ENCODE measurements around the gene PARVA.
"Not testable (repeated sequence)": the region's sequence is repeated elsewhere in the genome, so short reads cannot be mapped to it uniquely, and the experiment has no call there.

PARVA gene

DNA sequence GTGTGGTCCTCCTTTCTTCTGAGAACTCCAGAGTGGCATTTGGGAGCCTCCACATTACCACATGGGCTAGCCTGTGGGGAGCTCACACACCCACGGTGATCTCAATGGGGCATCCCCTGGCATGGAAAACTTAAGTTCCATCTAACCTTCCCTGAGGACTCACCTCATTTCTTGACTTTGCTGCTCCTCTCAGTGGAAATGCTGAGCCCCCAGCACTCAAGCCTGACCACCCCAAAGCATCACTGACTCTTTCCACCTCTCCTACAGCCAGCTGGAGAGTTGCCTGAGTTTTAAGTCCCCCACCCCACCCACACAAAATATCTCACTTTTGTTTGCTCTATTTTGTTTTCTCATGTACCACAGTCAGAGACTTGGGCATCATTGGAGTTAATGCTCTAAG lies 23.8 kb upstream of the PARVA start:
- TF ChIP-seq, protein P1, sequence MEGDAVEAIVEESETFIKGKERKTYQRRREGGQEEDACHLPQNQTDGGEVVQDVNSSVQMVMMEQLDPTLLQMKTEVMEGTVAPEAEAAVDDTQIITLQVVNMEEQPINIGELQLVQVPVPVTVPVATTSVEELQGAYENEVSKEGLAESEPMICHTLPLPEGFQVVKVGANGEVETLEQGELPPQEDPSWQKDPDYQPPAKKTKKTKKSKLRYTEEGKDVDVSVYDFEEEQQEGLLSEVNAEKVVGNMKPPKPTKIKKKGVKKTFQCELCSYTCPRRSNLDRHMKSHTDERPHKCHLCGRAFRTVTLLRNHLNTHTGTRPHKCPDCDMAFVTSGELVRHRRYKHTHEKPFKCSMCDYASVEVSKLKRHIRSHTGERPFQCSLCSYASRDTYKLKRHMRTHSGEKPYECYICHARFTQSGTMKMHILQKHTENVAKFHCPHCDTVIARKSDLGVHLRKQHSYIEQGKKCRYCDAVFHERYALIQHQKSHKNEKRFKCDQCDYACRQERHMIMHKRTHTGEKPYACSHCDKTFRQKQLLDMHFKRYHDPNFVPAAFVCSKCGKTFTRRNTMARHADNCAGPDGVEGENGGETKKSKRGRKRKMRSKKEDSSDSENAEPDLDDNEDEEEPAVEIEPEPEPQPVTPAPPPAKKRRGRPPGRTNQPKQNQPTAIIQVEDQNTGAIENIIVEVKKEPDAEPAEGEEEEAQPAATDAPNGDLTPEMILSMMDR (IDR thresholded peaks at IDR 0.05; ENCODE audit: low read depth, low read length, missing control alignments): no peak
- DNase-seq (ENCODE audit: low read depth): no peak

DNA sequence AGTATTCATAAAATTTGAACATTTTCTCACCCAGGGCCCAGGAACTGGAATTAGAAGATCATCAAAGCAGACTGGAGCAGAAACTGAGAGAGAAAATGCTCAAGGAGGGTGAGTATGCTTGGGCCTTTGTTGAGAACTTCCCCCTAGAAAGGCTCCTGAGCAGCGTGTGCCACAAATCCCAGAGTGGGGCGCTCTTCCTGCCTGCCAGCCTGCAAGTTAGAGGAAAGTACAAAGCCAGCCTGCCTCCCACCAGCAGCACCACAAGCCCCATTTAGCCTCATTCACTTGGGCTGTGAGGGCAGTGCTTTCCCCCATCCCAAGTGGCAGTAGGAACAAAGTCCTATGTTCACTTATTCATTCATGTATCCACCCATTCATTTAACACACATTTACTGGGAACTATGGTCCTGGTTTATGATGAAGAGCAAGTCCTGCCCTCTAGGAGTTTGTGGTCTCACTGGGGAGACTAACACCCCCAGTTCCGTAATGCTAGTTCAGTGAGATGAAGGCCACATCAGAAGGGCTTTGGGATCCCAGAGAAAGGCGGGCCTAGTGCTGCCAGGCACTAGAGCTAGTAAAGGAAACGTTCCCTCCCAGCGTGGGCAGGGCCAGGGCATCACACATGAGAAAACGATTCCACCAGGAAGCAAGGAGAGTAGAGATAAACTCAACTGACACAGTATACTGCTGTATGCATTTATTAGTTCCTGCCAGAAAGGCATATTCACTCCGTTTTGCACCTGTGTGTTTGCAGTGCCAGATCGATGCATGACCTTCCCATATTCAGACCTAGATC lies 22.4 kb upstream of the PARVA start:
- no peak overlapping the region for H3K4me3 ChIP-seq (ENCODE audit: low read depth, low read length)
- TF ChIP-seq, protein P1 (IDR thresholded peaks at IDR 0.05; ENCODE audit: low read depth, low read length, missing control alignments): no peak
- no peak for DNase-seq (ENCODE audit: low read depth)

More for the DNA sequence above, 23.8 kb upstream of the PARVA start:
- H3K4me3 ChIP-seq (ENCODE audit: low read depth, low read length): no peak overlapping the region

DNA sequence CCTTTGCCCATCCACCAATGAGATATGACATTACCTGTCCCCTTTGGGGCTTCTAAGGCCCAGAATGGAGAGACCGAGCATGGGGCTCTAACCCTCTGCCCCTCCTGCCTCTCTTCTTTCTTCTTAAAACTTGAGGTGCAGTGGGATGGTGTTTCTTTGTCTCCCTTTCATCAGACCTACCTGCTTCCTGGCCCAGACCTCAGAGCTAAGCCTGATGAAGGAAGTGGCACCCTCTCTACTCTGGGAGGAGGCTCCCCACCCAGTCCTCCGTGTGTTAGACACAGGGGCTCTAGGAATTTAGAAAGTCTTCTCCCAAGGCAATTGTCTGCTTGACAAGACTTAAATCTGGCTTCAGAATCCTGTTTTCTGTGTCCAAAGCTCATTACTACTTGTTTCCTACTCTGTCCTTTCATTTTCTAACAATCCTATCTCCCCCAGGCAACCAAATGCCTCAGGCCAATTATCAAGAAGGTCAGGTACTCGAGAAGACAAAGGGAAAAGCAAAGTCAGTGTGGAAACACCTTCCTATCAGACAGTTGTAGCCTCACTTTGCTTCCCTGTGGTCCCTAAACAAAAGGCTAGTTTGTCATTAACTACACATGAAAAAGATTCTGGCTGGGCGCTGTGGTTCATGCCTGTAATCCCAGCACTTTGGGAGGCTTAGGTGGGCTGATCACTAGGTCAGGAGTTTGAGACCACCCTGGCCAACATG lies 20.3 kb upstream of the PARVA start:
- no peak for DNase-seq (ENCODE audit: low read depth)
- TF ChIP-seq, protein P1 (IDR thresholded peaks at IDR 0.05; ENCODE audit: low read depth, low read length, missing control alignments): no peak
- no peak overlapping the region for H3K4me3 ChIP-seq (ENCODE audit: low read depth, low read length)

DNA sequence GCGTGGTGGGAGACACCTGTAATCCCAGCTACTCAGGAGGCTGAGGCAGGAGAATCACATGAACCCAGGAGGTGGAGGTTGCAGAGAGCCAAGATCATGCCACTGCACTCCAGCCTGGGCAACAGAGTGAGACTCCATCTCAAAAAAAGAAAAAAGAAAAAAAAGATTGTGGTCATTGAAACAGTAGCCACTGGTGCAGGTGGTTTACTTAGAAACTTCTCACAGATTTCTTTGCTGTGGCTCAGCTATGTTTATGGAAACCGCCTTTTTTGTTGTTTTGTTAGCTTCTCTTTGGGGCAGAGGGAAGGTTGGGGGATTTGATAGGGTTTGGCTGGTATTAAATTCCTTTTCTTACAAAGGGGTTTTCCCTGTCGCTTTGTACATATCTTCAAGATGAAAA lies 19.7 kb upstream of the PARVA start:
- not testable (repeated sequence) for DNase-seq (ENCODE audit: low read depth); H3K4me3 ChIP-seq (ENCODE audit: low read depth, low read length)

DNA sequence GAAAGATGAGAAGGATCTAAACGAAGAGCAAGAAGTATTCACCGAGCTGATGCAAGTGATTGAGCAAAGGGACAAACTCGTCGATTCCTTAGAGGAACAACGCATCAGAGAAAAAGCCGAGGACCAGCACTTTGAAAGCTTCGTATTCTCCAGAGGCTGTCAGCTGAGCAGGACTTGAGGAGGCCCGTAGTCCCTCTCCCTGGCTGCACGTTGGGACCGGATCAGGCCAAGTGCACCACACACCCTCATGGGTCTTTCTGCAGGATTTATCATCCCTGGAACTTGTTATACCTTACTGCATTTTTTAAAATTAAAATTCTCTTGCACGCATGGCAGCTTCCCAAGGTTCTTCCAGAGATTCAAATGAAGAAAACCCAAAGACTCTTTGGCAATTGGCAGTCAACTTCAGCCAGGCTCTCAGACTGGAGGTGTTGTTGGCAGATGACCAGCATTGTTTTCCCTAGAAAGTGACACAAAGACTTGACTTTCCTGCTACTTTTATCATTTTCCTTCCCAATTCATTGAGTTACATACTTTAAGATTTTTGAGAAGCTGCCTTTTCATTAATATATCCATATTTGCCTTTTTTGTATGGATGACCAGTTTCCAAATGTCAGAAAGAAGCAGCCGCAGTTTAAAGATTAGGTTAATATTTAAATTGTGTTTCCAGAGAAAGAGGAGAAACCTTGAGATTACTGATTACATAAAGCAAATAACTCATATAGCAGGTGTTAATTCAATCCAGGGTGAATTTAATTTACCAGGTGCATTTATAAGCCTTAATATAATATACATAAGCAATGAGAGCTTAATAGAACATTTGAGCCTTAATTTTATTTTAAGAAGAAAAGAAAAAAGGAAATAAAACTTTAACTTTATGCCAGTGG lies 18.8 kb upstream of the PARVA start:
- no peak for DNase-seq (ENCODE audit: low read depth)
- H3K4me3 ChIP-seq (ENCODE audit: low read depth, low read length): no peak overlapping the region
- TF ChIP-seq, protein P1 (IDR thresholded peaks at IDR 0.05; ENCODE audit: low read depth, low read length, missing control alignments): no peak

DNA sequence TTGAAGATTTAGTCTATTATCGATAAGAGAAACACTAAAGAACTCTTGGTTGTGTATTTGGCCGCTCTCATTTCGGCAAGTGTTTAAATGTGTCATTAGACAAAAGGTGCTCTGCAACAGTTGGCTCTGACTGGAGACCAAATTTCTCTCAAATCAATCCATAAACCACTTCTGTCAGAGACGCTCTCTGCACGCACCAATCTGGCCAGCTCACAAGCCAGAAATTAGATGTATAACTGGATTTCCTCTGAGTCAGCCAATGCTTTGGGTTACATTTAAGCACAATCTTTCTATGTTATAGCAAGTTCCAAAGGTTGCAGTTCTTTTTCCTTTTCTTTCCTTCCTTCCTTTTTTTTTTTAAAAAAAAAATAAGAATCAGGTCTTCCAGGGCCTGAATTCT lies 17.6 kb upstream of the PARVA start:
- DNase-seq (ENCODE audit: low read depth): no peak
- TF ChIP-seq, protein P1 (IDR thresholded peaks at IDR 0.05; ENCODE audit: low read depth, low read length, missing control alignments): no peak
- no peak overlapping the region for H3K4me3 ChIP-seq (ENCODE audit: low read depth, low read length)

DNA sequence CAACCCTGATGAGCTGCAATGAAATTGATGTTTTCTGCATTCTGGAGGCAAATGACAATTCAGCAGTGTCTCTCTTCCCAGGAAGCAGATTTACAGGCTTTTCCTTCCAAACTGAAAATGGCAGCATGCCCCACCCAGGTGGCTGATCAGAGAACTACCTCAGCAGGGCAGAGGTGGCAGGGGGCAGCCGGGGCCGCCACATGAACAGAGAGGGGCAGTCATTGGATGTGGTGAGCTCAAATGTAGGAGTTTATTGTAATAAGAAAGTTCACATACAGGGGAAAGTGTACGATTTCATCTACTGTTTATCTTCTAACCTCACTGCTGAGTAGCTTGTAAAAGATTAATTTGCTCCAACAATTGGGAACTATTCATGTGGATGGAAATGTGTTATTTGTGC lies 15.7 kb upstream of the PARVA start:
- no peak for DNase-seq (ENCODE audit: low read depth)
- TF ChIP-seq, protein P1 (IDR thresholded peaks at IDR 0.05; ENCODE audit: low read depth, low read length, missing control alignments): no peak
- no peak overlapping the region for H3K4me3 ChIP-seq (ENCODE audit: low read depth, low read length)
